Karpas-422 (cell line): ENCODE measurements around the gene DUSP15. TPM values are rescaled to one million over a fixed set of nuclear protein-coding genes. Genes with fewer than 3 reads are reported as not detected.

Source experiments
- DNase-seq: peaks from one replicate; pipeline ENCODE4 v3.0.0-alpha.2; 2015
- H2AFZ ChIP-seq: fragments of 200-600 bp; sonication (generic); 2 replicates; pipeline ENCODE4 v1.6.1; 2014; ENCODE audit warnings: antibody characterized with exemption, low read length, mixed read lengths
- H3K27ac ChIP-seq: fragments of 200-600 bp; sonication (generic); 2 replicates; pipeline ENCODE4 v1.5.1; 2014; ENCODE audit warnings: mild to moderate bottlenecking, low read length, moderate library complexity
- H3K27me3 ChIP-seq: fragments of 200-600 bp; sonication (generic); 2 replicates; pipeline ENCODE4 v1.6.1; 2014; ENCODE audit warnings: low read length, mixed read lengths
- H3K36me3 ChIP-seq: fragments of 200-600 bp; sonication (generic); 2 replicates; pipeline ENCODE4 v1.6.1; 2014; ENCODE audit warnings: low read length, mixed read lengths; ENCODE audit not compliant: insufficient read depth
- H3K4me1 ChIP-seq: fragments of 200-600 bp; sonication (generic); 2 replicates; pipeline ENCODE4 v1.6.1; 2014; ENCODE audit warnings: mild to moderate bottlenecking, low read length, mixed read lengths
- H3K4me2 ChIP-seq: fragments of 200-600 bp; sonication (generic); 2 replicates; pipeline ENCODE4 v1.6.1; 2014; ENCODE audit warnings: low read length, low read depth, mild to moderate bottlenecking; ENCODE audit not compliant: poor library complexity, severe bottlenecking
- H3K4me3 ChIP-seq: fragments of 200-600 bp; sonication (generic); 2 replicates; pipeline ENCODE4 v1.5.1; 2014; ENCODE audit warnings: mild to moderate bottlenecking, antibody characterized with exemption, low read length, mixed read lengths
- H3K79me2 ChIP-seq: fragments of 200-600 bp; sonication (generic); 2 replicates; pipeline ENCODE4 v1.6.1; 2014; ENCODE audit warnings: mild to moderate bottlenecking, low read length, mixed read lengths
- H3K9ac ChIP-seq: fragments of 200-600 bp; sonication (generic); 2 replicates; pipeline ENCODE4 v1.6.0; 2014; ENCODE audit warnings: low read length
- H3K9me2 ChIP-seq: fragments of 200-600 bp; sonication (generic), shearing (Covaris generic); replicated peaks from 2 replicates; pipeline ENCODE4 v1.6.0; 2014; ENCODE audit warnings: mild to moderate bottlenecking, low read length, moderate library complexity; ENCODE audit not compliant: insufficient read depth
- H3K9me3 ChIP-seq: fragments of 300-700, 200-600 bp; sonication (generic); 2 replicates; pipeline ENCODE4 v1.6.1; 2014; ENCODE audit warnings: low read length, mixed read lengths
- H4K20me1 ChIP-seq: fragments of 200-600 bp; sonication (generic); 2 replicates; pipeline ENCODE4 v1.6.1; 2014; ENCODE audit warnings: mild to moderate bottlenecking, antibody characterized with exemption, low read length, low read depth; ENCODE audit not compliant: insufficient read depth
- total RNA-seq: library from RNA; depleted of rRNA; stranded (reverse); fragments of >200 nt; shearing (Covaris generic); gene quantifications from 2 replicates; pipeline ENCODE4 v1.2.3, GENCODE V29; 2014; ENCODE audit warnings: low replicate concordance

Gene DUSP15
- total RNA-seq, 1 experiment from 2014 or later: not detected

- Histone ChIP-seq H3K9ac (no peak overlapping the region), H3K4me1 (no peaks in the 10 kb centered on the region), H3K4me3 (no peak overlapping the region), H3K4me2 (no peak overlapping the region), H2AFZ (no peak overlapping the region), H4K20me1 (no peaks in the 10 kb centered on the region), H3K36me3 (no peaks in the 10 kb centered on the region), H3K9me2 (no peaks in the 10 kb centered on the region), H3K27ac (no peak overlapping the region), H3K27me3 (no peaks in the 10 kb centered on the region), H3K79me2 (no peaks in the 10 kb centered on the region), H3K9me3 (no peaks in the 10 kb centered on the region)
- DNase-seq: no peak
Measured at GRCh38 chr20:31836853-31837608, 33.3 kb downstream of the DUSP15 start.

- no peak overlapping the region for H3K4me2 ChIP-seq
- H3K27ac ChIP-seq: no peak overlapping the region
- no peaks in the 10 kb centered on the region for H4K20me1 ChIP-seq
- H2AFZ ChIP-seq: no peak overlapping the region
- H3K9me2 ChIP-seq: no peaks in the 10 kb centered on the region
- H3K9me3 ChIP-seq: no peaks in the 10 kb centered on the region
- H3K79me2 ChIP-seq: no peaks in the 10 kb centered on the region
- H3K4me3 ChIP-seq: no peak overlapping the region
- H3K27me3 ChIP-seq: no peaks in the 10 kb centered on the region
- H3K4me1 ChIP-seq: no peaks in the 10 kb centered on the region
- no peaks in the 10 kb centered on the region for H3K36me3 ChIP-seq
- no peak overlapping the region for H3K9ac ChIP-seq
- no peak for DNase-seq
Measured at GRCh38 chr20:31835977-31836852, 34.1 kb downstream of the DUSP15 start.

- Histone ChIP-seq H3K4me1 (no peaks in the 10 kb centered on the region), H3K27me3 (no peaks in the 10 kb centered on the region), H3K4me3 (no peak overlapping the region), H3K27ac (no peak overlapping the region), H2AFZ (no peak overlapping the region), H4K20me1 (no peaks in the 10 kb centered on the region), H3K36me3 (no peaks in the 10 kb centered on the region), H3K79me2 (no peaks in the 10 kb centered on the region), H3K9ac (no peak overlapping the region), H3K9me2 (no peaks in the 10 kb centered on the region), H3K4me2 (no peak overlapping the region), H3K9me3 (no peaks in the 10 kb centered on the region)
- DNase-seq: no peak
Measured at GRCh38 chr20:31835554-31835953, 34.8 kb downstream of the DUSP15 start.

GRCh38 chr20:31833931-31834521 is 36.3 kb downstream of the DUSP15 start:
- H3K79me2 ChIP-seq: no peaks in the 10 kb centered on the region
- no peaks in the 10 kb centered on the region for H3K4me1 ChIP-seq
- H3K36me3 ChIP-seq: no peaks in the 10 kb centered on the region
- no peaks in the 10 kb centered on the region for H4K20me1 ChIP-seq
- no peaks in the 10 kb centered on the region for H3K27me3 ChIP-seq
- DNase-seq: no peak
- no peak overlapping the region for H3K4me3 ChIP-seq
- H3K9me3 ChIP-seq: no peaks in the 10 kb centered on the region
- H3K4me2 ChIP-seq: no peak overlapping the region
- H2AFZ ChIP-seq: no peak overlapping the region
- no peak overlapping the region for H3K27ac ChIP-seq
- no peak overlapping the region for H3K9ac ChIP-seq
- H3K9me2 ChIP-seq: no peaks in the 10 kb centered on the region

GRCh38 chr20:31833130-31833930 is 37.0 kb downstream of the DUSP15 start:
- Histone ChIP-seq H3K36me3 (no peaks in the 10 kb centered on the region), H3K4me1 (no peaks in the 10 kb centered on the region), H3K4me3 (no peak overlapping the region), H3K27me3 (no peaks in the 10 kb centered on the region), H3K27ac (no peak overlapping the region), H3K9me2 (no peaks in the 10 kb centered on the region), H3K9me3 (no peaks in the 10 kb centered on the region), H4K20me1 (no peaks in the 10 kb centered on the region), H2AFZ (no peak overlapping the region), H3K79me2 (no peaks in the 10 kb centered on the region), H3K4me2 (no peak overlapping the region), H3K9ac (no peak overlapping the region)
- DNase-seq: peak; percentile 86

GRCh38 chr20:31831771-31832306 is 38.5 kb downstream of the DUSP15 start:
- Histone ChIP-seq H3K4me1 (no peaks in the 10 kb centered on the region), H3K4me2 (no peak overlapping the region), H4K20me1 (no peaks in the 10 kb centered on the region), H3K9me3 (no peaks in the 10 kb centered on the region), H2AFZ (no peak overlapping the region), H3K9me2 (no peaks in the 10 kb centered on the region), H3K36me3 (no peaks in the 10 kb centered on the region), H3K4me3 (no peak overlapping the region), H3K79me2 (no peaks in the 10 kb centered on the region), H3K9ac (no peak overlapping the region), H3K27me3 (no peaks in the 10 kb centered on the region), H3K27ac (no peak overlapping the region)
- DNase-seq: no peak

GRCh38 chr20:31831211-31831610 is 39.1 kb downstream of the DUSP15 start:
- Histone ChIP-seq H3K4me1 (no peaks in the 10 kb centered on the region), H3K9me3 (no peaks in the 10 kb centered on the region), H3K36me3 (no peaks in the 10 kb centered on the region), H3K4me3 (no peak overlapping the region), H3K27ac (no peak overlapping the region), H3K79me2 (no peaks in the 10 kb centered on the region), H4K20me1 (no peaks in the 10 kb centered on the region), H3K27me3 (no peaks in the 10 kb centered on the region), H3K4me2 (no peak overlapping the region), H3K9ac (no peak overlapping the region), H3K9me2 (no peaks in the 10 kb centered on the region), H2AFZ (no peak overlapping the region)
- DNase-seq: no peak
